NCI-H2107 treated with DMSO at 0.1 percent for 48 hours (cell line): ENCODE data around the gene RPTOR.
A peak's percentile ranks its signal among the peaks of the same experiment; 100 is the strongest.

Experiments
- DNase-seq: peaks from one replicate; lab custom pipeline; 2025; ENCODE audit not compliant: unreplicated experiment; lab: John Stamatoyannopoulos, UW

Gene RPTOR

DNA sequence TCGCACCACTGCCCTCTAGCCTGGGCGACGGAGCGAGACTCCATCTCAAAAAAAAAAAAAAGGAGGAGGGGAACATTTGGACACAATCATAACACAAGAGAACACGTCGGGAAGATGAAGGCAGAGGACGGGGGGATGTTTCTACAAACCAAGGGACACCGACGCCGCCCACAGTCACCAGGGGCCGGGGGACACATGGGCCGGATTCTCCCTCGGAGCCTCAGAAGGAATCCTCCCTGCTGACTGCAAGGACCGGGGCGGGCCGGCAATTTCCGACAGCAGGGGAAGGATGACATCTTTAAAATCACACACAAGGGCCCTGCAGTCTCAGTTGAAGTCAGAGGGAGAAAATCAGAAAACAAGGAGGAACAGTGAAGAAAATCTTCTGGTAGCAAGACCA lies 438.9 kb downstream of the RPTOR start:
- no peak for DNase-seq

DNA sequence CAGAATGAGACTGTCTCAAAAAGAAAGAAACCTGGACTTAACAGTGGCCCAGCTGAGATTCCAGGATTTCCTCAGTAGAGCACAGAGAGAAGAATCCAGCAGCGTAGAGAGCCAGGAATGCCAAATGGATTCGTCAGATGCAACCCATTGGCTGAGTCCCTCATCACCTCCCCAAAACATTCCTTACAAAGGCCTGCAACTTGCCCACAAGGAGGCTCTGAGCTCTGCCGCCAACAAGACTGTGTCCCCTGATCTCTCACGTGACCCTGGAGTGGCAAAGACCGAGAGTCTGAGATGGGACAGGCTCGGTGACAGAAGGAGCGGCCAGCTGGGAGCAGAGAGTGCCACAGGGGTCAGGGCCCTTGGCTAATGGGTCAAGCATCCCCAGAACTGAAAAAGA lies 440.1 kb downstream of the RPTOR start:
- no peak for DNase-seq

DNA sequence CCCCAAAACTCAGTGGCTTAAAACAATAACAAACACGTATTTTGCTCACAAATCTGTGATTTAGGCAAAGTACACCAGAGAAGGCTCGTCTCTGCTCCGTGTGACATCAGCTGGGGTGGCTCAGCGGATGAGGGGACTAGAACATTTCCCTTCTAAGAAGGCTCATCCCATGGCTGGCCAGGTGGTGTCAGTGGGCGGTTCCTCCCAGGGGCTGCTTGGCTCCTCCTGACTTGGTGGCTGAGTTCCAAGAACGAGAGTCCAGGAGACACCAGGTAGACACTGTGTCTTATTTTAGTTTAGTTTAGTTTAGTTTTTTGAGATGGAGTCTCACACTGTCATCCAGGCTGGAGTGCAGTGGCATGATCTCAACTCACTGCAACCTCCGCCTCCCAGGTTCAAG lies 441.4 kb downstream of the RPTOR start:
- no peak for DNase-seq

DNA sequence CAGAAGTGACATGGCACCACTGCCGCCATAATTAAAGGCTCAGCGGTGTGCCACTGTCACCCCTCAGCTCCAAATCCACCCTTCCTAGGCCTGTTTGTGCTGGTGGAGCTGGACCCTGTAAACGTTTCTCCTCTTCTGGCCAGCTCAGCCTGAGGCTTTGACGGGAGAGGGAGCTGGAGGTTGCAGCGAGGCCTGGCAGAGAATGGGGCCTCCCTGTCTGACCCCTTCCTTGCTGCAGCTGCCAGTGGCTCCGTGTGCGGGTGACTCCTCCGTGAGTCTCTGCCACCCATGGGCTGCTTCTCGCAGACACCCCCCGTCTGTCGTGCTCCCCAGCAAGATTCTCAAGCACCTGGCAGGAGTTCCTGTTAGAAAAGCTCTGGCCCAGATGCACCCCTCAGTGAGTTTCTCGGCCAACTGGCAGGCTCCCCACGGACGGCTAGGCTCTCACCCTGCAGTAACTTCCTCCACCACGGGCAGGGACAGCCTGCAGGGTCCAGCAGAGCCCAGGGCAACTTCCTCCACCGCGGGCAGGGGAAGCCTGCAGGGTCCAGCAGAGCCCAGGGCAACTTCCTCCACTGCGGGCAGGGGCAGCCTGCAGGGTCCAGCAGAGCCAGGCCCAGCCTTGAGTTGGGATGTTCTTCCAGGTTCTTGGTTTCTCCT lies 442.3 kb downstream of the RPTOR start:
- DNase-seq = no peak

DNA sequence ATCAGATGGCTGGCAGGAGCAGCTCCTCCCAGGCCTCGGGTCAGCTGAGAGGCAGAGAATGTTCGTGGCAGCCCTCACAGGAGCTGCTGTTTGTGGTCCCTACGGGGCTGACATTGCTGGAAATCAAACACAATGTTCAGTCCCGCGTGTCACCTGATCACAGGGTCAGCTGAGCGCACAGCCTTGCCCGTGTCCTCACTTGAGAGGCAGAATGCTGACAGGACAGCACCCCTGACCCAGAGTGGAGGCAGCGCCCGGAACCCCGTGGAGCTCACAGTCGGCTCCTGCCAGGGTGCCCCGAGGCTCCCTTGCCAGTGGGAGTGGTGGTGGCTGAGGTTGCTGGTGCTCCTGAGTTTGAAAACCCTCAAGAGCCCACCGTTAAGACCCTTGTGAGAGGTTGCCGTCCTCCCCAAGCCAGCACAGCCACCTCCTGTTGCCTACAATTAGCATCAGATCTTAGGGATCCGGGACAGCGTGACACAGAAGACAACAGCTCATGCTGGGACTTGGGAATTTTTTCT lies 443.4 kb downstream of the RPTOR start:
- DNase-seq = no peak

DNA sequence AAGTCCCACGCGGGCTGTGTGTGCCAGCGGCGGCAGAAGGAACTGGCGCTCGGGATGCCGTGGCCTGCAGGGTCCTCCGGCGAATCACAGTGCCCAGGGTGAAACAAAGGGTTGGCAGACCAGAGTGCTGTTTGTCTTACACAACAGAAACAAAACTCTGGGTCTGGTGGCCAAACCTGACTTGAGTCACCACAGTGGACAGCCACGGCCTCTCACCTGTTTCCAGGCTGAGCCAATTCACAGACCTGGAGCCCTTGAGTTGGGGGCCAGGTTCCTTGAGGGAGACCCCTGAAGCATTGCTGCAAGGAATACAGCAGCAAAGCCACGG lies 444.9 kb downstream of the RPTOR start:
- DNase-seq = no peak

DNA sequence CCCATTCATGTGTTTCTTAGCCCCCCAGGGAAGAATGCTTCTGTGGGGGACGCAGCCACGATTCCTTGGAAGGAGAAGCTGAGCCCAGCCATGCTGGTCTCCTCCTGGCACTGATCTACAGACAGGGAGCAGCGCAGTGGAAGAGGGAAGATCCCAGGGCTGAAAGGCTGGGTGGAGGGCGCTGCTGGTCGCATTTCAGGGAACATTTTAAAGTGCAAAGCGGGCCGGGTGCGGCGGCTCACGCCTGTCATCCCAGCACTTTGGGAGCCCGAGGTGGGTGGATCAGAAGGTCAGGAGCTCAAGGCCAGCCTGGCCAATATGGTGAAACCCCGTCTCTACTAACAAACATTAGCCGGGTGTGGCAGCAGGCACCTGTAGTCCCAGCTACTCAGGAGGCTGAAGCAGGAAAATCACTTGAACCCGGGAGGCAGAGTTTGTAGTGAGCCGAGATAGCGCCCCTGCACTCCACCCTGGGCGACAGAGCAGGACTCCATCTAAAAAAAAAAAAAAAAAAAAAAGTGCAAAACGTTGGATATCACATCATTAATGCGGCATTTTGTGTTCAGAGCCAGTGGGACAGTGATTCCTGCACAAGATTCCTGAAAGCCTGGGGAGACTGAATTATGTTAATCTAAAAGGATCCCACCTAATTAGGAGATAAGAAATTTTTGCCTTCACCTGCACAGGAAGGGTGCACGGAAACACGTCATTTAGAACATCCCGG lies 446.4 kb downstream of the RPTOR start:
- DNase-seq = no peak

DNA sequence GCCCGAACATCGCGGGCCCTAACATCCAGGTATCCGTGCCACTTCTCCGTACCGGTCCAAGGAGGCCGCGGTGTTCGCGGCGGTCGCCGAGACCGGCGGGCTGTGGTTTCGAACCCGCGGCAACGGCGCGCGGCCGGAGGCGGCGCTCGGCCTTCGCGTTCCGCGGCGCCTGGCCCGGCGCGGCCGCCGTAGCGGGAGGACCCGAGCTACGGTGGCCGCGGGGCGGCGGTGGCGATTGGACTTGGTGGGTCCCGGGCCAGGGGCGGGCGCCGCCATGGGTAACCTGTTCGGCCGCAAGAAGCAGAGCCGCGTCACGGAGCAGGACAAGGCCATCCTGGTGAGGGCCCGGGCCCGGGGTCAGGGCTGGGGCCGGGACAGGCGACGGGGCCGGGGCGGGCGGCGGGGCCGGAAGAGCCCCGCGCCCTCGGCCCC lies 447.0 kb downstream of the RPTOR start, which contains the start of gene CHMP6:
Gene CHMP6, plus strand, starts transcription at position 197 of the 432 bp plus-strand sequence. Its CDS starts 78 bp downstream, at position 275.
- DNase-seq = peak; percentile 19

DNA sequence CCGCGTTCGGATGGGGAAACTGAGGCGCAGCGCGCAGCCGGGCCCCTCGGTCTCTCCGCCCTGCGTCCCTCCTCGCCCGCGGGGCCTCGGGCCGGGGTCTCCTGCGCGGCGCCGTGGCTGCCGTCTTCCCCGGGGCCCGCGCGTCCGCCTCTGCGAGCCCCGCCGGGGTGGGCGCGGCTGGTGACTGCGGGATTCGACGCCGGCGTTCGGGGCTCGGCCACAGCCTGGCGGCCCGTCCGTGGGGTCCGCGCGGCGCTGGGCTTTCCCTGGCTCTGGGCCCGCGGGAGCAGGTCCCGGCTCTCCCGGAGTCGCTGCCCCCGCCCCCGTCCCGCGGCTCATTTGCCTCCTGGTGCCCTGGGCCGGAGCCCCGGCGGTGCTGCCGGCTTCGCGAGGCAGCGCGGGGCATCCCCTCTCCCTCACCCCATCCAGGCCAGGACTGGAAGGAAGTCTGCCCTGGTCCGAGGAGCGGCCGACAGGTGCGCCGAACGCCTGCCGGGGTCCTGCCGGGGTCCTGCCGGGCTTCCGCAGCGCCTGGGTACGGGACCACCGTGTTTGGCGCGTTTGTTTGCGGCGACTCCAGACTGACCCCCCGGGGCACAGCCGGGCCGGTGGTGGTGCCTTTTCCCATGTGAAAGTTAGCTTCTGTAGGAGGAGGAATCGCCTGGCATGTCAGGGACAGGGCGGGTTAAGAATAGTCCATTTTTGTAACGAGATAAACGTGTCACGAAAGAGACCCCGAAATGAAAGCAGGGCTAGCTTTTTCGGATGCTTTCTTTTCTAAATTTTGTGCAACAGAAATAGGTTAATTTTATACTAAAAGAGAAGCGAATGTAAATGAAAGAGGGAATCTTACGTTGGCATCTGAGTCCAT lies 447.7 kb downstream of the RPTOR start:
- no peak for DNase-seq

DNA sequence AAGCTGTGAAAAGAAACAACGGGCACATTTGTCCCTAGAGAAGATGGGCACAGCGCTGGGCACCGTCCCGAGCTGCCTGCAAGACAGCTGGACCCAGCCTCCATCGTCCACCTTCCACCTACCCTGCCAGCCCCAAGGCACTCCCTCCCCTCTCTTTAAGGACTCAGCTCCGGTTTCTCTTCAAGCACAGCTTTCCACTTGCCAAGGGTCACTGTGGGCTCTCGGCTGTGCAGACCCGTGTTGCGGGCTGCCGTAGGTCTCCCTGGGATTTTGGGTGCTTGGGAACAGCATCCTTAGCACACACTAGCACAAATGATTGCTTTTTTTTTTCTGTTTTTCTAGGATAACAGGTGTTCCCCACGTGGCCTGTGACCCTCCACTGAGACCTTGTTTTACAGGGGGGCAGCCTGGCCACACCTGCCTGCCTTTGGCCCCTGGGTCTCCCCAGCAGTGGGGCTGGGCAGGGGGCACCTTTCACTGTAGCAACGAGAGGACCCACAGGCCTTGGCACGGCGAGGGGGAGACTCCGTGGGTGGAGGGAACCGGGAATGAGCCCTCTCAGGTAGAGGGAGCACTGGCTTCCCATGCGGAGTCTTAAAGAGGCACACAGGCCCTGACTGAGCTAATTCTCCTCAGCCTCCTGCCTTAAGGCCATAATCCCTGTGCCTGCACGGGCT lies 448.4 kb downstream of the RPTOR start:
- no peak for DNase-seq

DNA sequence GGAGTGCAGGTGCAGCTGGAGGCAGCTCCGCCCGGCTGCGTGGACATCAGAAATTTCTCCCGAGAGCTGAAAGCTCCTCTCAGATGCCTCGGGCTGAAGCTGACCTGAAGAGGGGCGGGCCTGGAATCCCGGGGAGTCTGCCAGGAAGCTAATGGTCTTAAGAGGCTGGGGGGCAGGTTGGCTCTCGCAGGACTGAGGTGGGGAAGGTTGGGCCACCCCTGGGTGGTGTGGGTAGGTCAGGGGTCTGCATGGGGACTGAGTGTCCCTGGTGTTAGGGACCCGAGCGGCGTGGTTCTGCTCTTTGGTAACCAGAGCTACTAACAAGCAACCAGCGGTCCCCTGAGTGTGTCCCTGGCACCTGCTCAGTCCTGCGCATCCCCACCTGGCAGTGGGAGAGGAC lies 450.5 kb downstream of the RPTOR start:
- DNase-seq = no peak

DNA sequence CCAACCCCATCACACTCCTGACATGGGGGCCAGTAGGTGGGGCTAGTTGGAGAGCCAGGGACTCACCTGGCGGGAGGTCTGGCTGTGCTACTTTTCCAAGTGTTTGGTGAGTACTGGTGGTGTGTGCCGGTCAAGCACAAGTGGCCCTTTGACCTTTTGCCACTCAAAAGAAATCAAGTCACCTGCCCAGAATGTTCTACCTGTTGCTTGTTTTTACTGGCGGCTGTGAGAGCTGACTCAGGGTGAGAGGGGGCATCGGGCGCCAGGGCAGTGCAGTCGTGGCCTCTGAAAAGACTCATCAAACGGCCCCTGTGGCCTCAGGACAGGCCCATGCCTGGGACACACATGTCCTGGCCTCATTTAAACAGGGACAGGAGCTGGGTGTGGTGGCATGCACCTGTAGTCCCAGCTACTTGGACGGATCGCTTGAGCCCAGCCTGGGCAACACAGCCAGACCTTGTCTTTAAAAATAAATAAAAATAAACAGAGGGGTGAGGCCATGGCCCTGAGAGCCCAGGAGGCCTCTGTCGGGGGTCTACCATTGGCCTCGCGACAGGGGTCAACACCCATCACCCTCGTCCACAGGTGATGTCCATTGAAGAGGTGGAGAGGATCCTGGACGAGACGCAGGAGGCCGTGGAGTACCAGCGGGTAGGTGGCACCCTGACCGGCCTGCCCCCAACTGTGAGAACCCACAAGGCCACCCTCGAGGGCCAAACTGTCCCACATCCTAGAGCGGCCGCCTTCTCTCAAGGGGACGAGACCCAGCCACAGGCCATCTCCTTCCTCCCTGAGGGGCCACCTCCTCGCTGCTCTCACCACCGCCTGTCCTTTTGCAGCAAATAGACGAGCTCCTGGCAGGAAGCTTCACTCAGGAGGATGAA lies 452.0 kb downstream of the RPTOR start:
- no peak for DNase-seq

DNA sequence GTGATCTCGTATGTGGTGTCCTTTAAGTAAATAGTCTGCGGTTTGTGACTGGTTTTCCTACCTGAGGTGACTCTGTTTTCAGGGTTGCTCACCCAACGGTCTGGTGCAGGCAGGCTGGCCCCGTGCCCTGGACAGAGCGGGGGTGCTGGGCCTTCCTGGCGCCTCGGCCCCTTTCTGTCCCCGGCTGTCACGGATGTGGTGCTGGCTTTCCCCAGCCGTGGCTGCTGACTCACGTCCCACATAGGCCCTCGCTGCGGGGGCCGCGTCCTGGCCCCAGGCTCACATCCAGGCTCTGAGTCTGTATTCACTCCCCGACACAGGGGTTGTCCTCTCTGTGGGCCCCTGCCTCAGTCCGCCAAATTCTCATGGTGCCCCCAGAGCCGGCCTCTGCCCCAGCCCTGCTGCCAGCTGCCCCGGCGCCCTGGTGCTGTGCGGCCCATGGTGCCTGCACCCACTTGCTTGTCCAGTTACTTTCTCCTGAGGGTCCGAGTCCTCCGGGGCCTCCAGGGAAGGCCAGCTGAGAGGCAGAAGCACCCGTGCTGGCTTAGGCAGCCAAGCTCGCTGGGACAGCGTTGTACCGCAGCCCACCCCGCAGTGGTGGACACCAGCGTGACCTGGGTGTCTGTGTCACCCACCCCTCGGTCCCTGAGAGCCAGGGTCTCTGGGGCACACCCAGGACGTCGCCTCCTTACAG lies 452.9 kb downstream of the RPTOR start:
- DNase-seq = no peak

DNA sequence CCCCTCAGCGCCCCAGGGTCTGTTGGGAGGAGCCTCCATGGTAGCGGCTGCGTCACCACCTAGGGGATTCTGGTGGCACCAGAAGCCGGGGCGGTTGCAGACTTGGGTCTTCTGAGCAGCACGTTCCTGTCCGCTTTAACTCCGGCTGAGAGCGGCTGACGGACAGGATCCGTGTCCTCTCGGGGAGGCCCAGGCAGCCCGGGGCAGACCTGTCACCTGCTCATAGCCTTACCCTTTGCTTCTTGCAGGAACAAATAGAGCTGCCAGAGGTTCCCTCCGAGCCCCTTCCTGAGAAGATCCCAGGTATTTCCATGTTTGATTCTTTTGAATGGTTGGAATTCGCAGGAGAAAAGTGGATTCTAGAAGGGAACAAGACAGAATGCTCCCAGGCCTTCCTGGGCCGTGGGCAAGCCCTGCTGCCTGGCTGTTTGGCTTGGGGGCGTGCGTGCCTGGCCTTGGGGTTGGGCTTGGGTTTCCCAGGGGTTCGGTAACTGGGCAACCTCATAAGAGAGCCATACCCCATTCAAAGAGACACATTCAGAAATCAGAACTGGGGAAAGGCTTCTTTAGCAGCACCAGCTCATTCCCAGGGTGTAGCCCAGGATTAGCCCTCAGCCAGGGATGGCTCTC lies 453.6 kb downstream of the RPTOR start:
- no peak for DNase-seq

DNA sequence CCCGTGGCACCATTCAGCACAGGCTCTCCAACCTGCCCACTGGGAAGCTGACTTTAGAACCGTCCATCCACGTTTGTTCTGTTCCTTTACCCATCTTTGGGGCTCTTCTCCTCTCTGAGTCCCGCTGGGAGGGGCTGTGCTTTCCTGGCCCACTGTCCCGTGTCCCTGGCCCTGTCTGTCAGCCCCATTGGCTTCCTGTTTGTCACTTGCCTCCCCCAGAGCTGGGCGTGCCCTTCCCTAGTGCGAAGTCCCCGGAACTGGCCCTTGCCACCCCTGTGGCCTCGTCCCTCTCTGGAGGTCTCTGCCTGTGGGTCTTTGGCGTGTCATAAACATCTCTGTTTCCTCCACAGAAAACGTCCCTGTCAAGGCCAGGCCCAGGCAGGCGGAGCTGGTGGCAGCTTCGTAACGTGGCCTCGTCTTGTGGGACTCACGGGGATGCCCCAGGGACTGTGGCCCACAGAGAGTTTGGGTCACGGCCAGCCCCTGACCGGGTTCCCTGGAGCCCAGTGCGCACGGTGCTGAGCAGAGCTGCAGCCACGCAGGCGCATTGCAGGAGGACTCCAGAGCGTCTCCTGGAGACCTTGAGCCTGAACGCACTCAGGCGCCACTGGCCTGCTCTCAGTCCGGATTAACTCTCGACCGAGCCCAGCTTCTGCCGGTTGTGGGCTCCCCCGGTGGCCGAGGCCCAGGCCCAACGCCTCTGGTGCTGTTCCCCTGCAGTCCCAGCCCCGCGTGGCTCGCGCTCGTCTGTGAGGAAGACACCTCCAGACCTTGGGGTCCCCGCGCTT lies 454.3 kb downstream of the RPTOR start:
- no peak for DNase-seq

DNA sequence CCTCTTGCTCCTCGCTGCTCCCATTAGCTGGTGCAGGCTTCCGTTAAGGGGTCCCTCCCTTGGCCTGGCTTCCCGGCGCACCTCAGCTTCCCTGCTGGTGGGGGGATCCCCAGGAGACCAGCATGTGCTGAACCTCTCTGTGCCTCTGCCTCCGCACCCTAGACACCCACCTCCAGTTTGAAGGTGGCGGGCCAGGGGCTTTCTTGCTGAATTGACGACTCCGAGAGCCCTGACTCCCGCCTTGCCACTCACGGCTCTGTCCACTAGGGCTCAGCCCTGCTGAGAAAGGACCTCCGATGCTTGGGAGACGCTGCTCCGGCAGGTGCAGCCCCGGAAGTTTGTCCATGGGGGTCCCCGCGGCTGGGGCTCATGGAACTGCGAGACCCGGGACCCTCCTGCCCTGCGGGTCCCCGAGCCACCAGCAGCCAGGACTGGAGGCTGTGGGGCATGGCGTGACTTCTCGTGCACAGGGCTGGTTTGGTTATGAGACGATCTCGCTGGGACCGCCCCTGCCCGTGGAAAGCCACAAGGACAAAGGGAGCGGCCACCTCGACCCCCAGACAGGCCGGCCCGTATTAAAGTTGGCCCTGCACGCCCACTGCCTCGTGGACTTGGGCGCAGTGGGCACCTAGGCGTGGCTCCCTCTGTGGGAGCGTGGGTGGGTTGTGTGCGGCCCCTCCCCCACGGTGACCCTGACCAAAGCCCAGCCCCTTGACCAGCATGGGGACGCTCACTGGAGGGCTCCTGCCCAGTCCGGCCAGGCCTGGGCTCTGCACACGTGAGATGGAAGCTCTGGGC lies 455.1 kb downstream of the RPTOR start:
- DNase-seq = no peak

DNA sequence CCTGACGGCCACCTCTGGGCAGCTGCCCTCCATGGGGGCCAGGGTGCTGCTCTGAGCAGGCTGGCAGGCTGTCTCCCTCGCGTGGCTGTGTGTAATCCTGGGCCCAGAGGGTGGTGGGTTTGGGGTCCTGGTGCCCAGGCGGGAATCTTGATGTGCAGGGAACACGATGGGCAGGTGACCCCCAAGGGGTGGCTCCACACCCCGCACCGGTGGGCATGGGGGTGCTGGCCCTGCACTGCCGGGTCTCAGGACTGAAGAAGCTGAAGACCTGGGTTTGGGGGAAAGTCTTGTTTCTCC lies 455.6 kb downstream of the RPTOR start:
- no peak for DNase-seq
